T-cell (primary cell): ENCODE measurements around the gene DPP6. TPM values are rescaled to one million over a fixed set of nuclear protein-coding genes. Genes with fewer than 3 reads are reported as not detected.
"Not testable (repeated sequence)": the region's sequence is repeated elsewhere in the genome, so short reads cannot be mapped to it uniquely, and the experiment has no call there.

Experiments
- ATAC-seq, 4 experiments: fragments of 200-7000 bp in 3 of 4; fragments of 150-1000 bp in 1 of 4; cut with Tn5 transposase; replicated peaks in 1 of 4; 1 replicate in 3 of 4; 2 replicates in 1 of 4; pipeline ENCODE4 v1.10.0; 2021; ENCODE audit warnings: moderate library complexity in 3 of 4, mild to moderate bottlenecking in 2 of 4, moderate number of reproducible peaks in 1 of 4
- CTCF ChIA-PET, 2 donors: fragments of 300-600 bp; sonication (Branson Sonifier 250); formaldehyde crosslinking; loops; one replicate each; lab custom pipeline; 2022; ENCODE audit warnings: antibody characterized with exemption in 2 of 2; lab: Charles Lee
- POLR2A ChIA-PET, 2 donors: fragments of 300-600 bp; sonication (Branson Sonifier 250); formaldehyde crosslinking; loops; one replicate each; lab custom pipeline; 2022; ENCODE audit warnings: antibody characterized with exemption in 2 of 2; lab: Charles Lee
- DNase-seq, 35 experiments: peaks; one replicate each; pipeline versions ENCODE4 v3.0.0 to v3.0.0-alpha.2; 2013 to 2023
- H3K27ac ChIP-seq: one replicate; pipeline ENCODE4 v1.5.1; 2013; ENCODE audit warnings: low read length
- H3K27me3 ChIP-seq, 2 experiments: replicated peaks in 1 of 2; 1 replicate in 1 of 2; 2 replicates in 1 of 2; pipeline versions ENCODE4 v1.6.1 to v1.7.0; 2013; ENCODE audit warnings: low read length in 1 of 2, mixed read lengths in 1 of 2; ENCODE audit not compliant: control insufficient read depth in 2 of 2, insufficient read depth in 2 of 2; ENCODE audit errors: extremely low read depth in 1 of 2
- H3K36me3 ChIP-seq, 2 donors: 1 replicate in 1 of 2; 2 replicates in 1 of 2; pipeline versions ENCODE4 v1.6.1 to v1.7.0; 2013; ENCODE audit warnings: low read length in 1 of 2; ENCODE audit not compliant: control insufficient read depth in 2 of 2, insufficient read depth in 1 of 2; ENCODE audit errors: extremely low read depth in 1 of 2
- H3K4me1 ChIP-seq, 2 experiments: 1 replicate in 1 of 2; 2 replicates in 1 of 2; pipeline versions ENCODE4 v1.6.1 to v1.7.0; 2013; ENCODE audit warnings: low read length in 2 of 2, mixed read lengths in 1 of 2; ENCODE audit not compliant: insufficient read depth in 2 of 2, control insufficient read depth in 1 of 2; ENCODE audit errors: extremely low read depth in 1 of 2
- H3K4me3 ChIP-seq, 2 donors: 1 replicate in 1 of 2; 2 replicates in 1 of 2; pipeline versions ENCODE4 v1.5.1 to v1.7.0; 2013; ENCODE audit warnings: mild to moderate bottlenecking in 2 of 2, low read length in 1 of 2, moderate library complexity in 1 of 2; ENCODE audit not compliant: control insufficient read depth in 1 of 2; ENCODE audit errors: extremely low read depth in 1 of 2
- H3K9me3 ChIP-seq: 2 replicates; pipeline ENCODE4 v1.7.0; 2013
- H3K27ac Mint-ChIP-seq, 2 donors: one replicate each; pipeline ENCODE4 v1.8.0; 2020 to 2021; ENCODE audit warnings: mild to moderate bottlenecking in 2 of 2, mixed read lengths in 2 of 2
- H3K27me3 Mint-ChIP-seq, 2 donors: one replicate each; pipeline ENCODE4 v1.8.0; 2021 to 2022; ENCODE audit warnings: mixed read lengths in 2 of 2
- H3K36me3 Mint-ChIP-seq: one replicate; pipeline ENCODE4 v1.8.0; 2021; ENCODE audit warnings: mixed read lengths
- H3K4me1 Mint-ChIP-seq, 3 donors: one replicate each; pipeline ENCODE4 v1.8.0; 2020 to 2022; ENCODE audit warnings: mixed read lengths in 3 of 3, mild to moderate bottlenecking in 1 of 3
- H3K4me3 Mint-ChIP-seq, 3 donors: one replicate each; pipeline ENCODE4 v1.8.0; 2020 to 2022; ENCODE audit warnings: mild to moderate bottlenecking in 3 of 3, mixed read lengths in 3 of 3, moderate library complexity in 3 of 3
- H3K9me3 Mint-ChIP-seq, 3 donors: one replicate each; pipeline ENCODE4 v1.8.0; 2020 to 2022; ENCODE audit warnings: mixed read lengths in 3 of 3
- WGBS: methylation state at CpG from one replicate; pipeline ENCODE4 v1.1.5; 2013; ENCODE audit warnings: missing lambda C conversion rate; ENCODE audit not compliant: insufficient coverage; 5-methylcytosine and 5-hydroxymethylcytosine counted together
- total RNA-seq, 35 experiments: library from RNA in 6 of 35; stranded (reverse) in 6 of 35; fragments of 120-200 nt in 1 of 35; gene quantifications; one replicate each; pipeline versions ENCODE4 v1.2.1 to v1.2.4 and lab custom pipeline; 2013 to 2026

The DPP6 gene
- total RNA-seq, 5 donors from 2014 or later (not counting 1 experiment from before 2014, with no cell fraction given), result not detected

DNA sequence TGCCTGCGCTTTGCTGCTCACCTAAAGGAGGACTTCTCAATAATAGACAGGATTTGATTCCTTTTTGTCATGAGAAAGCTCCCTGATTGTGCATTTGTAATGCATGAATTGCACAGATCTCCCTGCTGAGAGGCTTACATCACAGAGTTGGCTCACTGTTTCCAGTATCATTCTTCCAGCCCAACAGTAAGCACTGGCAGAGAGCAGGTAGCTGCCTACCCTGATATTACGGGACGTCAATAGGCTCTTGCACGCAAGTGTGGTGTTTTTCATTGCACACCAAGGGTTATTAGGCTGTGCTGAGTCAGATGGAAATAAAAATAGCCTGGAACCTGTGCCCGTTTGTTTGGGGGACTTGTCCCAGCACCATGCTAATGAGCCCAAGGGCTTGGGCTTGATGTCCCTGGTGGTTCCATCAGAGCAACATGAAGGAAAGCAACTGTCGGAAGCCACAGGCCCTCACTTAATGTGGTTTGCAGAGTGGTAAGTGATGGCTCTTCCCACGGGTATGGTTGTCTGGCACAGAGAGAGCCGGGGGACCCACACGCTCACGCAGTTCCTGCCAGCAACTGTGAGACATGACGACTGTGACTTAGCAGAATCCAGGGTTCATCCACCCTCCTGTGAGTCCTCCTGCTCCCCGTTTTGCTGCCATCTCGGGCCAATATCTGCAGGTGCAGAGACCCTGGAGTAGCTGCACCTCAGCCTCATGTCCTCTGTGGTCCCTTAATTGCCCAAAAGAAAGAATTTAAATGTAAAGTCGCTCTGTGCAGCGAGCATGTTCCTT, 20.4 kb downstream of the DPP6 start:
- H3K9me3 ChIP-seq, H3K4me3 ChIP-seq, POLR2A ChIA-PET, H3K9me3 Mint-ChIP-seq, H3K36me3 ChIP-seq, H3K27me3 ChIP-seq, H3K27ac ChIP-seq, H3K4me1 ChIP-seq, DNase-seq, CTCF ChIA-PET, H3K4me3 Mint-ChIP-seq, H3K27me3 Mint-ChIP-seq, H3K4me1 Mint-ChIP-seq, H3K36me3 Mint-ChIP-seq, H3K27ac Mint-ChIP-seq, ATAC-seq: not testable (repeated sequence)
- 62% methylated on average over 9 of the region's 15 CpGs for WGBS

GRCh38 chr7:154078523-154078922, 26.3 kb downstream of the DPP6 start:
- H3K27ac ChIP-seq, DNase-seq, H3K4me3 ChIP-seq, H3K9me3 Mint-ChIP-seq, POLR2A ChIA-PET, ATAC-seq, CTCF ChIA-PET, H3K4me1 Mint-ChIP-seq, H3K9me3 ChIP-seq, H3K36me3 ChIP-seq, H3K27me3 ChIP-seq, H3K4me1 ChIP-seq, H3K27ac Mint-ChIP-seq, H3K27me3 Mint-ChIP-seq, H3K4me3 Mint-ChIP-seq, H3K36me3 Mint-ChIP-seq: not testable (repeated sequence)
- no CpG with 5 or more reads among the region's 2 CpGs for WGBS

DNA sequence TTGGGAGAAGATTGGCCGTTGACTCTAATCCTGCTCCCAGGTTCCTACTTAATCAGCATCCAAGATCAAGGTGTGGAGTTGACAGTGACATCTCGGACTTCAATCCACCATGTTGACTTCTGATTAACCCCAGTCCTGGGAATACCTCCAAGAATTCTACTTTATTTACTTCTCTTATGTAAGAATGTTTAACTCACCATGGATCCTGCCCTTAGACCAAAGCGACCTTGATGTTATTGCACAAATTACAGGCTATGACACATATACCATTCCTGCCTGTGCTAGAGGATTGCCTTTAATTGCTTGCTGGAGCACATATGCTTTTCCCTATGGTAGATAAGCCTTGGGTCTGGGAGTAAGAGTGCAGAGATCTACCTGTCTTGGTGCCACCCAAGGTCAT, 28.1 kb downstream of the DPP6 start:
- H3K36me3 Mint-ChIP-seq, H3K27ac Mint-ChIP-seq, H3K27me3 ChIP-seq, ATAC-seq, CTCF ChIA-PET, H3K27me3 Mint-ChIP-seq, H3K27ac ChIP-seq, DNase-seq, H3K4me1 ChIP-seq, H3K9me3 ChIP-seq, H3K4me3 ChIP-seq, H3K4me1 Mint-ChIP-seq, H3K4me3 Mint-ChIP-seq, POLR2A ChIA-PET, H3K9me3 Mint-ChIP-seq, H3K36me3 ChIP-seq: not testable (repeated sequence)
- no CpG with 5 or more reads among the region's 3 CpGs for WGBS

DNA sequence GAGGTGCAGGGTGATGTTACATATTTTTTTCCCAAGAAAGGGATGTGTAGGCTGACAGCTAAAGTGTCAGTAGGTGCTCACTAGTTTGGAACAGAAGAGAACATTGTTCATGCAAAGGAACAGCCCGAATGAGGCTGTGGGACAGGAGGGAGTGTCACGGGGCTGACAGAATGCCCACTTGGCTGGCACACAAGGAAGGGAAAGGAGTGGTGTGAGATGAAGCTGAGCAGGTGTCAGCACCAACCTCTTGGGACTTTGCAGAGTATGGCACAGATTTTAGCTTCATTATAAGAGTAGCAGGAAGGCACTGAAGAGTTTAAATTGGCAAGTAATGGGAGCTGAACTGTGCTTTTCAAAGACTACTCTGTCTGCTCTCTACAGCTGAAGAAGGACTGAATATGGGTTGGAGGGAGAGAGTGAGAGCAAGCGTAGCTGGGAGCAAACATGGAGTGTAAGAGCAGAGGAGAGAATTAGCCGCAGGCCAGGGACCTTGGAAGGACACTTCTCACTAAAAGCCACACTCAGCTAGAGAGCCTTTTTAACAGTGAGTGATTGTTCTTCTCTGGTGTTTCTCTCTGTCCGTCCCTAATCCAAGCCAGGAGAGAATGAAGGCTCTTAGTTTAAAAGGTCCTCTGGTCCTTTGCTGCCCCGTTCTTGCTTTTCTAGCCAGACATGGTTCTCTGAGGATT, 35.0 kb downstream of the DPP6 start:
- H3K4me1 ChIP-seq, H3K4me1 Mint-ChIP-seq, H3K9me3 ChIP-seq, H3K27ac Mint-ChIP-seq, H3K36me3 ChIP-seq, H3K27ac ChIP-seq, CTCF ChIA-PET, POLR2A ChIA-PET, H3K36me3 Mint-ChIP-seq, DNase-seq, H3K9me3 Mint-ChIP-seq, H3K27me3 ChIP-seq, H3K27me3 Mint-ChIP-seq, H3K4me3 ChIP-seq, ATAC-seq, H3K4me3 Mint-ChIP-seq: not testable (repeated sequence)
- 100% methylated on average over 1 of the region's 6 CpGs for whole genome bisulfite sequencing

DNA sequence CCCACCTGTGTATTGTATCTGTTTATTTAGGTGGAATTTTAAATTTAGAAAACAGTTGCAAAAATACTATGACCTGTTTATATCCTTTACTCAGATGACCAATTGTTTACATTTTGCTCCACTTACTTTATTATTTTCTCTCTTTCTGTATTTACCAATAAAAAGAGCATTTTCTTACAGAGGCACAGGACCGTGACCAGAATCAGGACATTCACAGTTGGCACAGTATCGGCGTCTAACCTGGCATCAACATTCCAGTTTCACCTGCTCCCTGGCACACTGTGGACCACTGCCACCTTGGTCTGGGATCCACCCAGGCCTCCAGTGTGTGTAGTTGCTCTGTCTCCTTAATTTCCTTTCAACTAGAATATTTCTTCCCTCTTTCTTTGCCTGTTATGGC, 39.9 kb downstream of the DPP6 start:
- 83% methylated on average over 1 of the region's 3 CpGs for WGBS
- H3K4me1 ChIP-seq, CTCF ChIA-PET, H3K36me3 Mint-ChIP-seq, H3K4me3 Mint-ChIP-seq, H3K9me3 Mint-ChIP-seq, H3K27me3 ChIP-seq, H3K4me3 ChIP-seq, DNase-seq, POLR2A ChIA-PET, ATAC-seq, H3K27ac Mint-ChIP-seq, H3K27me3 Mint-ChIP-seq, H3K27ac ChIP-seq, H3K4me1 Mint-ChIP-seq, H3K9me3 ChIP-seq, H3K36me3 ChIP-seq: not testable (repeated sequence)

DNA sequence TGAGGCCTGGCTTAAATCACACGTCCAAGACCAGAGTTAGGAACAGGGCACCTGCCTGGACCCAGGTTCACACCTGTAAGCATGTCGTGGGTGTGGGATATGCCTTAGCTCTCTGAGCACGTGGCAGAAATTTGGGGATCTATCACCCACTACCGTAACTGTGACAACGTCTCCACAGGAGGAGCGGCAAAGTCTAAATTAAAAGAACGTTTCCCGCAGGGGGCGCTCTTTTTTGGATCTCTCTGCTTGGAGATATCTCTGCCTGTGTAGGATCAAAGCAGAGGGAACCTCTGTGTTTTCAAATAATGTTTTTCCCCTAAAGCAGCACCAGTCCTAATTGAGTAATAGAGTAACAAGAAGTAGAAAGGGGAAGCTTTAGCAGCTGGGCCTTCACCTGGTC, 43.0 kb downstream of the DPP6 start:
- H3K36me3 ChIP-seq, H3K4me3 ChIP-seq, CTCF ChIA-PET, H3K9me3 ChIP-seq, POLR2A ChIA-PET, H3K4me1 ChIP-seq, H3K36me3 Mint-ChIP-seq, H3K4me1 Mint-ChIP-seq, ATAC-seq, H3K27me3 Mint-ChIP-seq, H3K9me3 Mint-ChIP-seq, H3K27ac ChIP-seq, H3K4me3 Mint-ChIP-seq, H3K27me3 ChIP-seq, H3K27ac Mint-ChIP-seq, DNase-seq: not testable (repeated sequence)
- WGBS, result no CpG with 5 or more reads among the region's 9 CpGs
